Uterus (tissue), 2 donors: Measurements from ENCODE around the gene CHST10.

Experiments used
- POLR2A ChIP-seq, 2 donors: fragments of 450-650 bp; IDR thresholded peaks; one replicate each; pipeline ENCODE4 v1.6.1; 2016; ENCODE audit warnings: antibody characterized with exemption in 2 of 2, mild to moderate bottlenecking in 1 of 2, moderate library complexity in 1 of 2
- TF ChIP-seq, protein P1 (sequence below), 4 experiments: fragments of 200-600 bp in 2 of 4; fragments of 450-650 bp in 2 of 4; sonication (generic) in 2 of 4; IDR thresholded peaks; one replicate each; pipeline ENCODE4 v1.5.1; 2016 to 2019; ENCODE audit warnings: antibody characterized with exemption in 4 of 4, mild to moderate bottlenecking in 2 of 4, moderate library complexity in 1 of 4

DNA sequence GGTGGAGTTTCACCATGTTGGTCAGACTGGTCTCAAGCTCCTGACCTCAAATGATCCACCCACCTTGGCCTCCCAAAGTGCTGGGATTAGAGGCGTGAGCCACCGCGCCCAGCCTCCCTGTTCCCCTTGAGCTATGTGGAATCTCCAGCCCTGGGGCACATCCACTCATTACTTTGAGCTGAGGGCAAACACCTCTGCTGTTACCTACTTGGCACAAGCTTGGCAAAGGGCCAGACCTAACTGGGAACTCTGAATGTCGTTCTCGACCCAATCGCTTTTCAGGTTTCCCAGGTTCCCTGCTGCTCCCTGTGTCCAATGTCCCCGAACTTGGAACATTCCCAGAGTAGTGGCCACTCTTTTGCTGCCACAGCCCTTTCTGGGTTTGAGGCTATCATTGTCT, 40.6 kb downstream of the CHST10 start:
- TF ChIP-seq, protein P1, sequence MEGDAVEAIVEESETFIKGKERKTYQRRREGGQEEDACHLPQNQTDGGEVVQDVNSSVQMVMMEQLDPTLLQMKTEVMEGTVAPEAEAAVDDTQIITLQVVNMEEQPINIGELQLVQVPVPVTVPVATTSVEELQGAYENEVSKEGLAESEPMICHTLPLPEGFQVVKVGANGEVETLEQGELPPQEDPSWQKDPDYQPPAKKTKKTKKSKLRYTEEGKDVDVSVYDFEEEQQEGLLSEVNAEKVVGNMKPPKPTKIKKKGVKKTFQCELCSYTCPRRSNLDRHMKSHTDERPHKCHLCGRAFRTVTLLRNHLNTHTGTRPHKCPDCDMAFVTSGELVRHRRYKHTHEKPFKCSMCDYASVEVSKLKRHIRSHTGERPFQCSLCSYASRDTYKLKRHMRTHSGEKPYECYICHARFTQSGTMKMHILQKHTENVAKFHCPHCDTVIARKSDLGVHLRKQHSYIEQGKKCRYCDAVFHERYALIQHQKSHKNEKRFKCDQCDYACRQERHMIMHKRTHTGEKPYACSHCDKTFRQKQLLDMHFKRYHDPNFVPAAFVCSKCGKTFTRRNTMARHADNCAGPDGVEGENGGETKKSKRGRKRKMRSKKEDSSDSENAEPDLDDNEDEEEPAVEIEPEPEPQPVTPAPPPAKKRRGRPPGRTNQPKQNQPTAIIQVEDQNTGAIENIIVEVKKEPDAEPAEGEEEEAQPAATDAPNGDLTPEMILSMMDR (IDR thresholded peaks at IDR 0.05) = no peak
- no peak for TF ChIP-seq POLR2A (IDR thresholded peaks at IDR 0.05)
